GM12801 (cell line): ENCODE measurements around the gene OLA1.

ENCODE experiments used
- TF ChIP-seq, protein P1 (sequence below): IDR thresholded peaks from one replicate; pipeline ENCODE4 v1.5.1; 2011; ENCODE audit warnings: control low read depth; ENCODE audit not compliant: insufficient read length; ENCODE audit errors: extremely low read depth

OLA1 gene

DNA sequence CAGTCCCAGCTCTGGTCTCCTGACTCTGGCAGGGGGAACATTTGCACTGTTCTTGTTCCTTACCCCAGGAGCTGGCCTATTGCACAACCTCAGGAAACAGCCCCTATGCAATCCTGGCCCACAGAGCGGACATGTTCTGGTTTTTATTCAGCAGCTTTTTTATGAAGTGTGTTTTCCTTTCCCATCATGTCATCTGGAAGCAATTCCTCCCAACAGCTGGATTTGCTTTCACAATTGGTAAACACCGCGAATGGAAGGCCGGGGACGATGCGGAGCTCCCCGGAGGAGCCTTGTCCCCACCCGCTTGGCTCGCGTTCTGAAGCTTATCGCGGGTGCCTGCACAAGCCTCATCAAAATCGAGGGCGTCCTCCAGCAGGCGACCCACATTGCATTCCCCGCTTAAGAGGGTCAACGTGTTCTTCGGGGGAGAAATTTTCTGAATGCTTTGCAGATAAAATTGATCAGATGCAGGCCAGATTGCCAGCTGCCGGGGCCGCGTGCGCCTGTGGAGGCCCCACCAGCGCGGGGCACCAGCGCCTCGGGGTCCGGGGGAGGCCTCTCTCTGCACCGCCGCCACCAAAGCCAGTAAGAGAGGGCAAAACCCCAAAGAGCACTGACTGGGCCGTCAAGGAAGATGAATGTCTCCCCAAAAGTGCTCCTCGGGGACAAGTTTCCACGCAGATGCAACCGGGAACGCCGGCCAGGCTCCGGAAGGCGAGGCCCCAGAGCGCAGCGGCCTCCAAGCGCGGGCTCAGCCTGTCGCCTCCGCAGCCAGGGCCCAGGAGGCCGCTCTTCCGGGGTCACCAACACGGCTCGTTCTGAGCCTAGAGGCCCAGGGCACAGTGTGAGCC lies 222.8 kb downstream of the OLA1 start:
- TF ChIP-seq, protein P1, sequence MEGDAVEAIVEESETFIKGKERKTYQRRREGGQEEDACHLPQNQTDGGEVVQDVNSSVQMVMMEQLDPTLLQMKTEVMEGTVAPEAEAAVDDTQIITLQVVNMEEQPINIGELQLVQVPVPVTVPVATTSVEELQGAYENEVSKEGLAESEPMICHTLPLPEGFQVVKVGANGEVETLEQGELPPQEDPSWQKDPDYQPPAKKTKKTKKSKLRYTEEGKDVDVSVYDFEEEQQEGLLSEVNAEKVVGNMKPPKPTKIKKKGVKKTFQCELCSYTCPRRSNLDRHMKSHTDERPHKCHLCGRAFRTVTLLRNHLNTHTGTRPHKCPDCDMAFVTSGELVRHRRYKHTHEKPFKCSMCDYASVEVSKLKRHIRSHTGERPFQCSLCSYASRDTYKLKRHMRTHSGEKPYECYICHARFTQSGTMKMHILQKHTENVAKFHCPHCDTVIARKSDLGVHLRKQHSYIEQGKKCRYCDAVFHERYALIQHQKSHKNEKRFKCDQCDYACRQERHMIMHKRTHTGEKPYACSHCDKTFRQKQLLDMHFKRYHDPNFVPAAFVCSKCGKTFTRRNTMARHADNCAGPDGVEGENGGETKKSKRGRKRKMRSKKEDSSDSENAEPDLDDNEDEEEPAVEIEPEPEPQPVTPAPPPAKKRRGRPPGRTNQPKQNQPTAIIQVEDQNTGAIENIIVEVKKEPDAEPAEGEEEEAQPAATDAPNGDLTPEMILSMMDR: no peak

GRCh38 chr2:174024524-174025270 lies 223.6 kb downstream of the OLA1 start:
- TF ChIP-seq, protein P1: no peak

- TF ChIP-seq, protein P1: no peak
Observed at GRCh38 chr2:174023591-174024523, 224.5 kb downstream of the OLA1 start.
